Activated CD4-positive, alpha-beta memory T cell treated with anti-CD3 and anti-CD28 coated beads for 36 hours (primary cell): ENCODE data around the gene DPEP1. TPM values are rescaled to one million over a fixed set of nuclear protein-coding genes. Genes with fewer than 3 reads are reported as not detected.
A peak's percentile ranks its signal among the peaks of the same experiment; 100 is the strongest.

Experiments
- CTCF ChIA-PET: fragments of 350-600 bp; sonication (Branson Sonifier 250); formaldehyde crosslinking; loops from one replicate; lab custom pipeline; 2021; ENCODE audit warnings: antibody characterized with exemption, inconsistent platforms; lab: Charles Lee
- POLR2A ChIA-PET: fragments of 350-600 bp; sonication (Branson Sonifier 250); formaldehyde crosslinking; loops from one replicate; lab custom pipeline; 2021; ENCODE audit warnings: antibody characterized with exemption; lab: Charles Lee
- DNase-seq: peaks from one replicate; pipeline ENCODE4 v3.0.0-alpha.2; 2020
- H3K27ac Mint-ChIP-seq: one replicate; pipeline ENCODE4 v1.8.0; 2021; ENCODE audit warnings: mixed read lengths
- H3K27me3 Mint-ChIP-seq: one replicate; pipeline ENCODE4 v1.8.0; 2021; ENCODE audit warnings: mixed read lengths
- H3K36me3 Mint-ChIP-seq: one replicate; pipeline ENCODE4 v1.8.0; 2021; ENCODE audit warnings: mixed read lengths
- H3K4me1 Mint-ChIP-seq: one replicate; pipeline ENCODE4 v1.8.0; 2021; ENCODE audit warnings: low read depth, mixed read lengths
- H3K4me3 Mint-ChIP-seq: one replicate; pipeline ENCODE4 v1.8.0; 2021; ENCODE audit warnings: mild to moderate bottlenecking, mixed read lengths
- H3K9me3 Mint-ChIP-seq: one replicate; pipeline ENCODE4 v1.8.0; 2021; ENCODE audit warnings: mixed read lengths
- intact Hi-C: fragments of 100-400 bp; cut with micrococcal nuclease; formaldehyde crosslinking; loops from one replicate; pipeline ENCODE4 v1.15.1; 2023
- total RNA-seq, 2 experiments: library from RNA; stranded (reverse); gene quantifications; one replicate each; pipeline ENCODE4 v1.2.3, GENCODE V29; 2021

Gene DPEP1
- total RNA-seq, 2 experiments from 2014 or later, result not detected

GRCh38 chr16:89604764-89605163 is 8.7 kb upstream of the DPEP1 start:
- peaks cover 12% of the 10 kb centered on the region for H3K4me1 Mint-ChIP-seq
- no peak for DNase-seq
- no peaks in the 10 kb centered on the region for H3K36me3 Mint-ChIP-seq
- H3K27ac Mint-ChIP-seq, result no peak overlapping the region
- POLR2A ChIA-PET, result no interaction called here
- no peaks in the 10 kb centered on the region for H3K9me3 Mint-ChIP-seq
- H3K4me3 Mint-ChIP-seq, result no peak overlapping the region
- intact Hi-C loops, result loop anchor here (5.0 kb wide), 1 partner anchor 38 kb away; no protein-coding TSS in a partner anchor
- H3K27me3 Mint-ChIP-seq, result no peaks in the 10 kb centered on the region
- CTCF ChIA-PET, result no interaction called here

- ChIA-PET POLR2A (no interaction called here), CTCF (no interaction called here)
- Mint-ChIP-seq H3K36me3 (no peaks in the 10 kb centered on the region), H3K9me3 (no peaks in the 10 kb centered on the region), H3K4me1 (peaks cover 12% of the 10 kb centered on the region), H3K27me3 (no peaks in the 10 kb centered on the region), H3K27ac (no peak overlapping the region), H3K4me3 (no peak overlapping the region)
- intact Hi-C loops, result no loop called here
- DNase-seq, result no peak
Measured at GRCh38 chr16:89605186-89605970, 8.1 kb upstream of the DPEP1 start.

DNA sequence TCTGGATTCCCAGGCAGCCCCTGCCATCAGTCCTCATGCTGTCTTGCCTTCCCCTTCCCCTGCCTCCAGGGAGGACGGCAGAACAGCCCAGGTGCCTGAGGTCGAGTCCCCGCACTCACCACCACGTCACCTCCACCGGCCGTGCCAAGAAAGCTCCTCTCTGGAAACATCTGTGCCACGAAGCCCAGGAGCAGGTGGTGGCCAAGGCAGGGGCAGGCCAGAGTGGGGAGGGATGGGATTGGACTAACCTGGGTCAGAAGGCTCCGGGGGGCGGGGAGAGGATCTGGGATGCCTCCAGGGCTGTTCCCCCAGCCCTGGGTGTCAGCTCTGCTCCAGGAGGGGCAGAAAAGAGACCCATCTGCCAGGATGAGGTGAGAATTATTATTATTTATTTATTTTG is 7.4 kb upstream of the DPEP1 start:
- H3K36me3 Mint-ChIP-seq, result no peaks in the 10 kb centered on the region
- H3K27me3 Mint-ChIP-seq, result no peaks in the 10 kb centered on the region
- CTCF ChIA-PET, result no interaction called here
- no peak overlapping the region for H3K4me3 Mint-ChIP-seq
- POLR2A ChIA-PET, result no interaction called here
- no peak for DNase-seq
- peaks cover 12% of the 10 kb centered on the region for H3K4me1 Mint-ChIP-seq
- intact Hi-C loops, result no loop called here
- no peaks in the 10 kb centered on the region for H3K9me3 Mint-ChIP-seq
- no peak overlapping the region for H3K27ac Mint-ChIP-seq

GRCh38 chr16:89607453-89607852 is 6.0 kb upstream of the DPEP1 start:
- no peak for DNase-seq
- H3K27ac Mint-ChIP-seq, result no peak overlapping the region
- H3K9me3 Mint-ChIP-seq, result no peaks in the 10 kb centered on the region
- H3K4me3 Mint-ChIP-seq, result no peak overlapping the region
- H3K36me3 Mint-ChIP-seq, result no peaks in the 10 kb centered on the region
- intact Hi-C loops, result no loop called here
- peaks cover 7% of the 10 kb centered on the region for H3K4me1 Mint-ChIP-seq
- CTCF ChIA-PET, result no interaction called here
- H3K27me3 Mint-ChIP-seq, result no peaks in the 10 kb centered on the region
- POLR2A ChIA-PET, result no interaction called here

GRCh38 chr16:89607937-89608740 is 5.3 kb upstream of the DPEP1 start:
- no peaks in the 10 kb centered on the region for H3K36me3 Mint-ChIP-seq
- POLR2A ChIA-PET, result no interaction called here

DNA sequence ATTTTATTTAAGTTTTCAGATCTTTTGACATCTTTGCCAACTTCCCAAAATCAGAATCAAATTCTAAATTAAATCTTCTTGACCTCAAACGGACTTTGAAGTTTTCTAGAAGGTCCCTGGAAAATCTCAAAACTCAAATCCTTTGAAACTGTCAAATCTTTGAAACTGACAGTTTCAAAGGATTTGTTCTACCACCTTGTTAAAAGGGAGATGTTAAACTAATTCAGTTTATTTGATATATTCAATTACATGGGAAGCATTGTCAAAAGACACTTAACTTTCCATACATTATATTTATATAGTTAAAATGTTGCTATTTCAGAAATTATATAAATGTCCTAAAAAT is 3.4 kb upstream of the DPEP1 start:
- POLR2A ChIA-PET, result no interaction called here
- CTCF ChIA-PET, result no interaction called here
- H3K4me1 Mint-ChIP-seq, result no peaks in the 10 kb centered on the region
- H3K4me3 Mint-ChIP-seq, result no peak overlapping the region
- no peaks in the 10 kb centered on the region for H3K27me3 Mint-ChIP-seq
- no peak for DNase-seq
- H3K36me3 Mint-ChIP-seq, result no peaks in the 10 kb centered on the region
- intact Hi-C loops, result no loop called here
- no peak overlapping the region for H3K27ac Mint-ChIP-seq
- no peaks in the 10 kb centered on the region for H3K9me3 Mint-ChIP-seq

More at GRCh38 chr16:89607937-89608740, 5.3 kb upstream of the DPEP1 start:
- intact Hi-C loops, result no loop called here
- CTCF ChIA-PET, result no interaction called here
- H3K9me3 Mint-ChIP-seq, result no peaks in the 10 kb centered on the region
- no peak overlapping the region for H3K27ac Mint-ChIP-seq
- no peak for DNase-seq
- no peaks in the 10 kb centered on the region for H3K27me3 Mint-ChIP-seq
- H3K4me1 Mint-ChIP-seq, result peaks cover under 1% of the 10 kb centered on the region
- H3K4me3 Mint-ChIP-seq, result no peak overlapping the region

- peaks cover 7% of the 10 kb centered on the region for H3K9me3 Mint-ChIP-seq
- peaks cover 7% of the 10 kb centered on the region for H3K4me1 Mint-ChIP-seq
- DNase-seq, result no peak
- H3K27me3 Mint-ChIP-seq, result no peaks in the 10 kb centered on the region
- ChIA-PET POLR2A (no interaction called here), CTCF (interaction anchor here (0.6 kb wide), 2 partner anchors 93 to 138 kb away, joined by 3 to 4 read pairs; no protein-coding TSS in a partner anchor)
- H3K36me3 Mint-ChIP-seq, result no peaks in the 10 kb centered on the region
- intact Hi-C loops, result no loop called here
- no peak overlapping the region for H3K27ac Mint-ChIP-seq
- no peak overlapping the region for H3K4me3 Mint-ChIP-seq
Measured at GRCh38 chr16:89612415-89613166, 851 bp upstream of the DPEP1 start.

DNA sequence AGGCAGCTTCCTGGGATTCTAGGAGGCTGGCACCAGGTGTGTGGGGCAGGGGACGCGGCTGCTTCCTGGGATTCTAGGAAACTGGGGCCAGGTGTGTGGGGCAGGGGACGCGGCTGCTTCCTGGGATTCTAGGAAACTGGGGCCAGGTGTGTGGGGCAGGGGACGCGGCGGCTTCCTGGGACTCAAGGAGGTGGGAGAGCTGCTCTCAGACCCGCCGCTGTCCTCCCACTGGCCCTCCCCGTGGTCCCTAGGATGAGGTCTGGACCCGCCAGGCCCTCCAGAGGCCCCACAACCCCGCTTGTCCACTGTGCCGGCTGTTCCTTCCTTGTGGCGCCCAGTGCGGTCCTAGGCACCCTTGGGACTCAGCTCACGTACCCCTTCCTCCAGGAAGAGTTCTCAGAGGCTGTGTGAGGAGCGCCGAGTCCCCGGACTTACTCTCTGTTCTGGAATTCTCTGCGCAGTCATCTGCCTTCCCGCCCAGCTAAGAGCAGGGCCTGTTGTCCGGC is 565 bp downstream of the DPEP1 start:
- peaks cover 7% of the 10 kb centered on the region for H3K9me3 Mint-ChIP-seq
- intact Hi-C loops, result no loop called here
- ChIA-PET POLR2A (no interaction called here), CTCF (interaction anchor here (0.6 to 1.3 kb wide), 2 partner anchors 42 to 247 kb away, joined by 3 to 5 read pairs; no protein-coding TSS in a partner anchor)
- no peak for DNase-seq
- H3K36me3 Mint-ChIP-seq, result no peaks in the 10 kb centered on the region
- H3K27me3 Mint-ChIP-seq, result no peaks in the 10 kb centered on the region
- no peak overlapping the region for H3K4me3 Mint-ChIP-seq
- no peak overlapping the region for H3K27ac Mint-ChIP-seq
- peaks cover 7% of the 10 kb centered on the region for H3K4me1 Mint-ChIP-seq

- intact Hi-C loops, result no loop called here
- H3K4me3 Mint-ChIP-seq, result no peak overlapping the region
- H3K9me3 Mint-ChIP-seq, result peaks cover 7% of the 10 kb centered on the region
- no peak for DNase-seq
- H3K27me3 Mint-ChIP-seq, result no peaks in the 10 kb centered on the region
- no peaks in the 10 kb centered on the region for H3K36me3 Mint-ChIP-seq
- POLR2A ChIA-PET, result interaction anchor here (0.5 kb wide), 1 partner anchor 629 kb away, joined by 4 read pairs; no protein-coding TSS in a partner anchor
- CTCF ChIA-PET, result interaction anchor here (0.7 to 1.3 kb wide), 4 partner anchors 13 to 246 kb away, joined by 3 to 4 read pairs (median 3); no protein-coding TSS in a partner anchor
- H3K4me1 Mint-ChIP-seq, result peaks cover 7% of the 10 kb centered on the region
- no peak overlapping the region for H3K27ac Mint-ChIP-seq
Measured at GRCh38 chr16:89615176-89615575, 1.7 kb downstream of the DPEP1 start.

GRCh38 chr16:89615596-89616090 is 2.2 kb downstream of the DPEP1 start:
- Mint-ChIP-seq H3K4me3 (no peak overlapping the region), H3K27ac (no peak overlapping the region), H3K9me3 (peaks cover 7% of the 10 kb centered on the region), H3K36me3 (no peaks in the 10 kb centered on the region), H3K4me1 (peaks cover 7% of the 10 kb centered on the region), H3K27me3 (no peaks in the 10 kb centered on the region)
- ChIA-PET POLR2A (no interaction called here), CTCF (interaction anchor here (0.7 to 1.3 kb wide), 3 partner anchors 13 to 69 kb away, joined by 3 to 4 read pairs (median 3); no protein-coding TSS in a partner anchor)
- DNase-seq, result peak; percentile 24
- intact Hi-C loops, result no loop called here

DNA sequence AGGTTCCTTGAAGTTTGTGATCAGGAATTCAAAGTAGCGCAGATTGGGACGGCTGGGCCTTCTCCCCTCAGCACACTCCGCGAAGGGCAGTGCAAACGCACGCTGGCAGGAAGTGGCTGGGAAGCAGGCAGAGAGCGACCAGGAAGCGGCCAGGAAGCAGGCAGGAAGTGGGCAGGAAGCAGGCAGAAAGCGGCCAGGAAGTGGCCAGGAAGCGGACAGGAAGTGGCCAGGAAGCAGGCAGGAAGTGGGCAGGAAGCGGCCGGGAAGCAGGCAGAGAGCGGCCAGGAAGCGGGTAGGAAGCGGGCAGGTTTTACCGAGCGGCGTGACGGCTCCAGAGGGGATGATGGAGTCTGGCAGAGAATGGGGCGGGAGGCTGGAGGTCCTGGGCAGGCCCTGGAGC is 3.2 kb downstream of the DPEP1 start:
- DNase-seq, result peak; percentile 34
- H3K9me3 Mint-ChIP-seq, result peaks cover 7% of the 10 kb centered on the region
- intact Hi-C loops, result no loop called here
- peak overlapping the region; percentile 5 for H3K4me3 Mint-ChIP-seq
- no peaks in the 10 kb centered on the region for H3K36me3 Mint-ChIP-seq
- POLR2A ChIA-PET, result no interaction called here
- peaks cover 7% of the 10 kb centered on the region for H3K4me1 Mint-ChIP-seq
- H3K27me3 Mint-ChIP-seq, result no peaks in the 10 kb centered on the region
- CTCF ChIA-PET, result no interaction called here
- peak overlapping the region; percentile 49 for H3K27ac Mint-ChIP-seq
